Embryonic facial prominence (tissue), 1 donor: ENCODE data around the gene CDH13.

Experiments
- DNase-seq: peaks from one replicate; pipeline ENCODE4 v3.0.0-alpha.2; 2016; ENCODE audit errors: extremely low spot score

CDH13 gene

GRCh38 chr16:83044589-83044988 is 417.8 kb downstream of the CDH13 start:
- no peak for DNase-seq

- DNase-seq, result no peak
Measured at GRCh38 chr16:83045790-83046189, 419.0 kb downstream of the CDH13 start.

GRCh38 chr16:83046664-83047063 is 419.9 kb downstream of the CDH13 start:
- no peak for DNase-seq

- no peak for DNase-seq
Measured at GRCh38 chr16:83051451-83051850, 424.7 kb downstream of the CDH13 start.

- no peak for DNase-seq
Measured at GRCh38 chr16:83054283-83054682, 427.5 kb downstream of the CDH13 start.

GRCh38 chr16:83058376-83058775 is 431.6 kb downstream of the CDH13 start:
- DNase-seq, result no peak

GRCh38 chr16:83059237-83059636 is 432.5 kb downstream of the CDH13 start:
- DNase-seq, result no peak

GRCh38 chr16:83066011-83066410 is 439.2 kb downstream of the CDH13 start:
- no peak for DNase-seq

- DNase-seq, result no peak
Measured at GRCh38 chr16:83066881-83067280, 440.1 kb downstream of the CDH13 start.

GRCh38 chr16:83068686-83069085 is 441.9 kb downstream of the CDH13 start:
- no peak for DNase-seq

GRCh38 chr16:83070416-83071209 is 443.8 kb downstream of the CDH13 start:
- no peak for DNase-seq

GRCh38 chr16:83075956-83076355 is 449.2 kb downstream of the CDH13 start:
- no peak for DNase-seq

GRCh38 chr16:83083361-83083760 is 456.6 kb downstream of the CDH13 start:
- DNase-seq, result no peak

GRCh38 chr16:83085660-83086059 is 458.9 kb downstream of the CDH13 start:
- DNase-seq, result no peak

GRCh38 chr16:83095941-83096692 is 469.3 kb downstream of the CDH13 start:
- no peak for DNase-seq

- no peak for DNase-seq
Measured at GRCh38 chr16:83098536-83098935, 471.8 kb downstream of the CDH13 start.

- DNase-seq, result no peak
Measured at GRCh38 chr16:83100679-83101078, 473.9 kb downstream of the CDH13 start.

GRCh38 chr16:83102336-83102735 is 475.6 kb downstream of the CDH13 start:
- no peak for DNase-seq

- no peak for DNase-seq
Measured at GRCh38 chr16:83105279-83106077, 478.7 kb downstream of the CDH13 start.

GRCh38 chr16:83109490-83110125 is 482.8 kb downstream of the CDH13 start:
- DNase-seq, result no peak

- DNase-seq, result no peak
Measured at GRCh38 chr16:83110269-83110668, 483.5 kb downstream of the CDH13 start.

- no peak for DNase-seq
Measured at GRCh38 chr16:83113317-83113716, 486.5 kb downstream of the CDH13 start.
